ENCODE data around the gene RPL36A.

RPL36A gene

GRCh38 chrX:101407167-101407747 is 16.4 kb downstream of the RPL36A start:
- in situ Hi-C loops (cut with MboI; ENCODE audit: low sequenced_read_pairs) = no loop called here
- DNase-seq (ENCODE audit: low spot score in 2 of 2) = peak in 1 of 2 experiments; percentile 29
- H3K4me1 ChIP-seq = peaks cover 19% of the 10 kb centered on the region

DNA sequence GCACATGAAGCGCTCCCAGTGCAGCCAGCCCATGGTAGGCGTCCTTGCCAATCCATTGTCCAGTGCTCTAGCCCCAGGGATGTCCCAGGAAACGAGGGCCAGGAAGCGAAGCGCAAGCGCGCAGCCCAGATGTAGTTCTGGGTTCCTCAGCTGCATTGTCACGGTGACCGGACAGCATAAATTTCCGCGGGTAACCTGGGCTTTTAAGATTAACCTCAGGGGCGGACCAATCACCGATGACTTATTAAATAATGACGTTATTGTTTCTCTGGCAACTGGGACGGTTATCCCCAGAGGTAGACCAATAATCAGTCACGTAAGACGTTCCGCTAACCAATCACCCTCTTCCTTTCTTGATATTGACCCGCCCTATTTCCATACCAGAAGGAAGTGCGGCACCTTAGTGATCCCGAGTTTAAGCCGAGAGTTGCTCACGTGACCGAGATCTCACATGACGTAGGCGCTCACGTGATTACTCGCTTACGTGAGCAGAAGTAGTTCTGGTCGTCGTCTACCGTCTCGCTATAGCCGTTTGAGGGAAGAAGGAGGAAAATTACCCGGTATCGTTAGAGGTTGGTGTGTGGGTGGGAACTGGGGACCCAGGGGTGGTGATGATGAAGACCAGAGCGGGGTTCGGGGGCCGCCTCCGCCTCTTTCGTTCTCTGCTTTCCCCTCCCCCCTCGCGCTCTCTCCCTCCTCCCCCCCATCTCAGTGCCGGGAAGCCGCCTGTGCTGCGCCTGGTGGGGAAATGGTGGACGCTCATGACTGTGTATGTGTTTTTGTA is 17.1 kb downstream of the RPL36A start, which contains the start of the genes GLA and HNRNPH2:
Gene GLA (minus strand): TSS at position 178 of the 784 bp plus-strand sequence. CDS start 22 bp downstream, at position 156.
Gene HNRNPH2 (plus strand): TSS at position 475 of the 784 bp plus-strand sequence. CDS start 3,767 bp downstream, outside the sequence.
- Histone ChIP-seq H3K4me3 (peak within 1 kb of the TSS; percentile 71), H3K9me3 (no peaks in the 10 kb centered on the region), H3K36me3 (replicated peaks) (peaks cover 23% of the 10 kb centered on the region), H3K27me3 (ENCODE audit: low read depth) (0 out of 2 replicates have a peak, but pooled peaks cover 3% of the 10 kb centered on the region), H3K4me1 (peaks cover 19% of the 10 kb centered on the region)
- in situ Hi-C loops (cut with MboI; ENCODE audit: low sequenced_read_pairs) = no loop called here
- DNase-seq (ENCODE audit: low spot score in 2 of 2) = peak; percentile 95 to 99

More at GRCh38 chrX:101407167-101407747, 16.4 kb downstream of the RPL36A start:
- Histone ChIP-seq H3K9me3 (no peaks in the 10 kb centered on the region), H3K36me3 (replicated peaks) (peaks cover 23% of the 10 kb centered on the region), H3K4me3 (peak overlapping the region; percentile 71), H3K27me3 (ENCODE audit: low read depth) (0 out of 2 replicates have a peak, but pooled peaks cover 3% of the 10 kb centered on the region)

GRCh38 chrX:101408532-101408841 is 17.7 kb downstream of the RPL36A start:
- peaks cover 19% of the 10 kb centered on the region for H3K4me1 ChIP-seq
- H3K4me3 ChIP-seq = peak overlapping the region; percentile 71
- H3K27me3 ChIP-seq (ENCODE audit: low read depth) = 0 out of 2 replicates have a peak, but pooled peaks cover 3% of the 10 kb centered on the region
- no peaks in the 10 kb centered on the region for H3K9me3 ChIP-seq
- peaks cover 26% of the 10 kb centered on the region for H3K36me3 ChIP-seq (replicated peaks)
- DNase-seq (ENCODE audit: low spot score in 2 of 2) = no peak
- in situ Hi-C loops (cut with MboI; ENCODE audit: low sequenced_read_pairs) = no loop called here

GRCh38 chrX:101409043-101409442 is 18.2 kb downstream of the RPL36A start:
- DNase-seq (ENCODE audit: low spot score in 2 of 2) = no peak
- Histone ChIP-seq H3K36me3 (replicated peaks) (peaks cover 20% of the 10 kb centered on the region), H3K4me1 (peaks cover 19% of the 10 kb centered on the region), H3K9me3 (no peaks in the 10 kb centered on the region), H3K4me3 (peak overlapping the region; percentile 71), H3K27me3 (ENCODE audit: low read depth) (0 out of 2 replicates have a peak, but pooled peaks cover 3% of the 10 kb centered on the region)
- in situ Hi-C loops (cut with MboI; ENCODE audit: low sequenced_read_pairs) = no loop called here

- peak overlapping the region; percentile 71 for H3K4me3 ChIP-seq
- in situ Hi-C loops (cut with MboI; ENCODE audit: low sequenced_read_pairs) = loop anchor here (10.0 kb wide), 1 partner anchor 384 kb away; no protein-coding TSS in a partner anchor
- H3K4me1 ChIP-seq = peaks cover 19% of the 10 kb centered on the region
- peak; percentile 45 to 46 for DNase-seq (ENCODE audit: low spot score in 2 of 2)
- H3K9me3 ChIP-seq = no peaks in the 10 kb centered on the region
- 0 out of 2 replicates have a peak, but pooled peaks cover 3% of the 10 kb centered on the region for H3K27me3 ChIP-seq (ENCODE audit: low read depth)
- H3K36me3 ChIP-seq (replicated peaks) = peaks cover 21% of the 10 kb centered on the region
Observed at GRCh38 chrX:101410461-101410860, 19.6 kb downstream of the RPL36A start.

DNA sequence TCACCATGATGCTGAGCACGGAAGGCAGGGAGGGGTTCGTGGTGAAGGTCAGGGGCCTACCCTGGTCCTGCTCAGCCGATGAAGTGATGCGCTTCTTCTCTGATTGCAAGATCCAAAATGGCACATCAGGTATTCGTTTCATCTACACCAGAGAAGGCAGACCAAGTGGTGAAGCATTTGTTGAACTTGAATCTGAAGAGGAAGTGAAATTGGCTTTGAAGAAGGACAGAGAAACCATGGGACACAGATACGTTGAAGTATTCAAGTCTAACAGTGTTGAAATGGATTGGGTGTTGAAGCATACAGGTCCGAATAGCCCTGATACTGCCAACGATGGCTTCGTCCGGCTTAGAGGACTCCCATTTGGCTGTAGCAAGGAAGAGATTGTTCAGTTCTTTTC is 21.2 kb downstream of the RPL36A start:
- no peak for DNase-seq (ENCODE audit: low spot score in 2 of 2)
- in situ Hi-C loops (cut with MboI; ENCODE audit: low sequenced_read_pairs) = loop anchor here (10.0 kb wide), 1 partner anchor 383 kb away; no protein-coding TSS in a partner anchor
- H3K4me3 ChIP-seq = no peak overlapping the region
- H3K9me3 ChIP-seq = no peaks in the 10 kb centered on the region
- H3K36me3 ChIP-seq (replicated peaks) = peaks cover 21% of the 10 kb centered on the region
- no peaks in the 10 kb centered on the region for H3K27me3 ChIP-seq (ENCODE audit: low read depth)
- H3K4me1 ChIP-seq = peaks cover 14% of the 10 kb centered on the region

GRCh38 chrX:101415180-101416145 is 24.7 kb downstream of the RPL36A start:
- Histone ChIP-seq H3K4me1 (no peaks in the 10 kb centered on the region), H3K27me3 (ENCODE audit: low read depth) (no peaks in the 10 kb centered on the region), H3K36me3 (replicated peaks) (peaks cover 21% of the 10 kb centered on the region), H3K9me3 (no peaks in the 10 kb centered on the region), H3K4me3 (no peak overlapping the region)
- peak; percentile 52 to 77 for DNase-seq (ENCODE audit: low spot score in 2 of 2)
- in situ Hi-C loops (cut with MboI; ENCODE audit: low sequenced_read_pairs) = loop anchor here (10.0 kb wide), 1 partner anchor 379 kb away; no protein-coding TSS in a partner anchor

GRCh38 chrX:101416691-101417090 is 25.9 kb downstream of the RPL36A start:
- no peaks in the 10 kb centered on the region for H3K9me3 ChIP-seq
- no peak overlapping the region for H3K4me3 ChIP-seq
- in situ Hi-C loops (cut with MboI; ENCODE audit: low sequenced_read_pairs) = loop anchor here (10.0 kb wide), 1 partner anchor 378 kb away; no protein-coding TSS in a partner anchor
- H3K27me3 ChIP-seq (ENCODE audit: low read depth) = no peaks in the 10 kb centered on the region
- peaks cover 18% of the 10 kb centered on the region for H3K36me3 ChIP-seq (replicated peaks)
- no peaks in the 10 kb centered on the region for H3K4me1 ChIP-seq
- DNase-seq (ENCODE audit: low spot score in 2 of 2) = no peak

DNA sequence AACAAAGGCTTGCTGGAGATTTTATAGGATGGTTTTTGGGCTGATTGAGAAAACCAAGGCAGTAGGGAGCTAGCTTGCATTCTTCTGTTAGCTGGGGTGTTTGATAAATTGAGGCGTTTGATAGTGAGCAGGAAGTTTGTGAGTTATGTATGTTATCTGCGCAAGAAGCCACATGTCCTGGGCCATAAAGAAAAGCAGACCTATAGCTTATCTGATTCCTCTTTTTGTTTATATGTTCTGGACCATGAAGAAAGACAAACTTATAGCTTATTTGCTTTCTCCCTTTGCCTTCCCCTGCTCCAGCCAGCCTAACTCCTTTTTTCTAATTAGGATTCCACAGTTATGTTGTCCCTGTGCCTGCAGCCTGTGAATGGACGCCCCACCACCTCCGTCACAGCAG is 26.4 kb downstream of the RPL36A start:
- no peaks in the 10 kb centered on the region for H3K27me3 ChIP-seq (ENCODE audit: low read depth)
- no peak overlapping the region for H3K4me3 ChIP-seq
- peaks cover 15% of the 10 kb centered on the region for H3K36me3 ChIP-seq (replicated peaks)
- in situ Hi-C loops (cut with MboI; ENCODE audit: low sequenced_read_pairs) = loop anchor here (10.0 kb wide), 1 partner anchor 378 kb away; no protein-coding TSS in a partner anchor
- H3K9me3 ChIP-seq = no peaks in the 10 kb centered on the region
- no peaks in the 10 kb centered on the region for H3K4me1 ChIP-seq
- no peak for DNase-seq (ENCODE audit: low spot score in 2 of 2)

DNA sequence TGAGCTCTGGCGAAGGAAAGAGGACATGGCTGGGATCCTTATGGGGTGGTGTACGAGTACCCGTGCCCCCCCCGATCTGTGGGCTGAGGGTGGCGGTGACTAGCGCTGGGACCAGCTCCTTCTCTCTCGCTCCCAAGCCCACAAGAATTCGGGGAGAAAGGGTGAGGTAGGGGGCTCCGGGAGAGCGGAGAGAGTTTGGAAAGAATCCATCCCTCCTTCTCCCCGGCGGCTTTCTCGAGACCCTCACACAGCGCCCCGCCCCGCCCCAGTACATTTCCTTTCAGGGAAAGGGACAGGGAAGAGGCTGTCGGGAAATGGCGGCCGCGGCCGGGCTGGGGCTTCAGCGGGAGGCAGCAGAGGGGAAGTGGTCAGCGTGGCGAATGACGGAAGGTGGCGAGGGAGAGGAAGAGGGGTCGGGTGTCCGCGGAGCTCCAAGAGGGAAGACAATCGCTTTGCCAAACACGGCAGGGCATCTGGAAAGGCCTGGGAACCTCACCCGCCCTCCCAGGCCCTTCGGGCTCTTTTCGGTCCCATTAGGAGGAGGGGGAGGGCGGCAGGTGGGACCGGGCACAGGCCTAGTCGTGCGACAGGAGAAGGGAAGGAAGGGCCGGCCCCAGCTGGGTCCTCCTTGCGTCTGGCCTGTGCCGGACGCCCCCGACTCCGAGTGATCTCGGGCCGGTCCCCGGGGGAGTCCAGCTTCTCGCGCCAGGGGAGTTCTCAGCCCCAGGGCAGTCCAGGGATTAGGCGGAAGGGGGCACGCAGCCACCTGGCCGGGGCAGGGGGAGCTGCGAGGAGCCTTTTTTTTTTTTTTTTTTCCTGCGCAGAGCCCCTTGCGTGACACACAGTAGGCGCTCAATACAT is 27.4 kb downstream of the RPL36A start:
- in situ Hi-C loops (cut with MboI; ENCODE audit: low sequenced_read_pairs) = loop anchor here (10.0 kb wide), 1 partner anchor 377 kb away; no protein-coding TSS in a partner anchor
- no peak overlapping the region for H3K4me3 ChIP-seq

DNA sequence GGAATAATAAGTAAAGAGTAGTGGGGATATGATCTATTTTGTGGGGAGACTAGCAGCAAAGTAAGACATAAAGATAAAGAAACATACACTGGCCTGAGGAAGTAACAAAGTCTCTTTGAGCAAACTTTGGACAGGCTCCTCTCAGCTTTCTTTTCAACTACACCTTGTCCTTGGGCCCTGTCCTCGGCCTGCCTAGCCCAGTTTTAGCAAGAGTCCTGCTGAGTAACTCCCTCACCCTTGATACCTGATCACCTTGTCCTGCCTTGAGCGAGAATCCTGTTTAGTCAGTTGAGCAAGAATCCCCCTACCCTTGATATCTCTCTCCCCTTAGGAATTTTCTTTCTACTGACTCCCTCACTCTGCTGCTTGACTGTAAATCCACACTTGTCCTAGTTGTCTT is 28.7 kb downstream of the RPL36A start:
- in situ Hi-C loops (cut with MboI; ENCODE audit: low sequenced_read_pairs) = loop anchor here (10.0 kb wide), 1 partner anchor 375 kb away; no protein-coding TSS in a partner anchor
- Histone ChIP-seq H3K27me3 (ENCODE audit: low read depth) (no peaks in the 10 kb centered on the region), H3K9me3 (no peaks in the 10 kb centered on the region), H3K4me1 (no peaks in the 10 kb centered on the region), H3K4me3 (no peak overlapping the region), H3K36me3 (replicated peaks) (peaks cover 2% of the 10 kb centered on the region)
- no peak for DNase-seq (ENCODE audit: low spot score in 2 of 2)

More for the DNA sequence above, 27.4 kb downstream of the RPL36A start:
- H3K27me3 ChIP-seq (ENCODE audit: low read depth) = no peaks in the 10 kb centered on the region
- H3K36me3 ChIP-seq (replicated peaks) = peaks cover 5% of the 10 kb centered on the region
- no peaks in the 10 kb centered on the region for H3K9me3 ChIP-seq
- DNase-seq (ENCODE audit: low spot score in 2 of 2) = no peak
- no peaks in the 10 kb centered on the region for H3K4me1 ChIP-seq

DNA sequence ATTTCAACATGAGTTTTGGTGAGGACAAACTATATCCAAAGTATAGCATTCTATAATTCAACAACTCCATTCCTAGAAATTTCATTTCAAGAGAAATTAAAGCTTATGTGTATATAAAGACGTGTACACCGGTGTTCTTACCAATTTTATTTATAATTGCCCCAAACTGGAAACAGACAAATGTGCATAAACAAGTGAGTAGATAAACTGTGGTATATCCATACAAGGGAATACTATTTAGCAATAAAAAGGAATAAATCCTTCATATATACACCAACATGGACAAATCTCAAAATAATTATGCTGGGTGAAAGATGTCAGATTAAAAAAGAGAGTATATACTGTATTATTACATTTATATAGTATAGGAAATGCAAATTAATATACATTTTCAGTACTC is 37.1 kb downstream of the RPL36A start:
- in situ Hi-C loops (cut with MboI; ENCODE audit: low sequenced_read_pairs) = no loop called here
- Histone ChIP-seq H3K4me1 (no peaks in the 10 kb centered on the region), H3K4me3 (no peak overlapping the region), H3K27me3 (ENCODE audit: low read depth) (no peaks in the 10 kb centered on the region), H3K9me3 (no peaks in the 10 kb centered on the region), H3K36me3 (replicated peaks) (no peaks in the 10 kb centered on the region)
- no peak for DNase-seq (ENCODE audit: low spot score in 2 of 2)
